ENCODE results near the gene MSH3.
"Not testable (repeated sequence)": the region's sequence is repeated elsewhere in the genome, so short reads cannot be mapped to it uniquely, and the experiment has no call there.

The MSH3 gene

DNA sequence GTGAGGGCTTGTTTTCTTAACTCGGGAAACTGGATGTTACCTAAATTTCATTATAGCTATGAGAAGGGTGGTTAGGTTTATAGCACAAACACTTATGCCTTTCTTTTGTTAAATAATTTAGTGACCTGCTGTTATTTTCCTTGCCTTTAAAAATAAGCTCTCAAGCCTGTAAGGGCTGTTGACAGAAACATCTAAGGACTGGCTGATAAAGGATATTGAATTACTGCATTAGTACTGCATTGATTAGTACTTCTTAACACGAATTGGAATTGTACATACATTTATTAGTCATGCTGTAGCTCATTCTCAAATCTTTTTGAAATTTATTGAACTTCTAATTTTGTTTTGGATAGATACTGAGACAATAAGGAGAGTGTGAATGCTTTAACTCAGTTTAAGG lies 85.4 kb downstream of the MSH3 start:
- Mint-ChIP-seq H3K27me3 (no peaks in the 10 kb centered on the region), H3K4me1 (peaks cover 12% of the 10 kb centered on the region), H3K27ac (no peak overlapping the region), H3K9me3 (no peaks in the 10 kb centered on the region), H3K4me3 (no peak overlapping the region), H3K36me3 (peaks cover 47% of the 10 kb centered on the region)
- DNase-seq = no peak
- CTCF ChIA-PET = interaction anchor here (0.7 to 1.2 kb wide), 2 partner anchors 119 to 196 kb away, joined by 3 read pairs; no protein-coding TSS in a partner anchor

DNA sequence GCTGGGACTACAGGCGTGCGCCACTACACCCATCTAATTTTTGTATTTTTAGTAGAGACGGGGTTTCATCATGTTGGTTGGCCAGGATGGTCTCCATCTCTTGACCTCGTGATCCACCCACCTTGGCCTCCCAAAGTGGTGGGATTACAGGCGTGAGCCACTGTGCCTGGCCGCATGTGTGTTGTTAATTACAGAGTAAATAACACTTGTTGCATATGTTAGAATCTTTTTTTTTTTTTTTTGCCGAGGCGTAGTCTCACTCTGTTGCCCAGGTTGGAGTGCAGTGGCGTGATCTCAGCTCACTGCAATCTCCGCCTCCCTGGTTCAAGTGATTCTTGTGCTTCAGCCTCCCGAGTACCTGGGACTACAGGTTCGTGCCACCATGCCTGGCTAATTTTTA lies 86.0 kb downstream of the MSH3 start:
- H3K27ac Mint-ChIP-seq, H3K4me3 Mint-ChIP-seq, DNase-seq, H3K9me3 Mint-ChIP-seq, H3K27me3 Mint-ChIP-seq, CTCF ChIA-PET: not testable (repeated sequence)
- peaks cover 12% of the 10 kb centered on the region for H3K4me1 Mint-ChIP-seq
- peaks cover 51% of the 10 kb centered on the region for H3K36me3 Mint-ChIP-seq

DNA sequence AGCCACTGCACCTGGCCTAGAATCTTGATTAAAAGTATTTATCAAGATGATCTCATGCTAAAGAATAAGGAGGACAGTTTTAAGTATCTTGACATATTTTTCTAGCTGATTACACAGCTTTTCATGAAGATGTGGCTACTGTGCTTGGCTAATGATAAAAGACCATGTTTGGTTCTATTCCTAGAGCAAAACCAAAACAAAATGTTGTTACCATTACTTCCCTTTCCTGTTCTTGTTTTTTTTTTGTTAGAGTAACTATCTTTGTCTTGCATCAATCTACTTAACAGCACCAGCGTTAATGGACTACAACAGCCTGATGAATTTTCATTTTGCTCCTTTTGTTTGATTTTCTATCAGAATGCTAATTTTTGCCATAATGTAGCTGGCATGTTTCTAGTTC lies 86.5 kb downstream of the MSH3 start:
- Mint-ChIP-seq H3K9me3 (no peaks in the 10 kb centered on the region), H3K27ac (peak overlapping the region; percentile 19), H3K27me3 (no peaks in the 10 kb centered on the region), H3K36me3 (peaks cover 54% of the 10 kb centered on the region), H3K4me1 (peaks cover 12% of the 10 kb centered on the region), H3K4me3 (no peak overlapping the region)
- CTCF ChIA-PET = no interaction called here
- no peak for DNase-seq

DNA sequence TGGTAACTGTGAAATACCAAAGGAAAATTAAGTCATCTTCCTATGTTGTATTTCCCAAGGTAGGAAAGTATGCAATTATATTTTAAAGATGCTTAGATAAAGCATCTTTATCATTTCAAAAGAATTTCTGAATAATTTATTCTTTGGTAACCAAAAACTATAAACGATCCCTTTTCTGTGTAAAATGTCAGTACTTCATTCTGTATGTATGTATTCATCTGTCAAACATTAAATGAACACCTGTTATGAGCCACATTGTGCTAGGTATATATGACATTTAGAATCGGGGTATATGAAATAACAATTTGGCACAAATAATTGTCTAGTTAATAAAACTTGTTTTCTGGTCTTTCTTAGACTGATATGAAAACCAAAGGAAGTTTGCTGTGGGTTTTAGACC lies 89.7 kb downstream of the MSH3 start:
- H3K4me3 Mint-ChIP-seq = no peak overlapping the region
- CTCF ChIA-PET = no interaction called here
- no peaks in the 10 kb centered on the region for H3K27me3 Mint-ChIP-seq
- no peaks in the 10 kb centered on the region for H3K9me3 Mint-ChIP-seq
- peaks cover 67% of the 10 kb centered on the region for H3K36me3 Mint-ChIP-seq
- no peak overlapping the region for H3K27ac Mint-ChIP-seq
- peaks cover 12% of the 10 kb centered on the region for H3K4me1 Mint-ChIP-seq
- DNase-seq = no peak

DNA sequence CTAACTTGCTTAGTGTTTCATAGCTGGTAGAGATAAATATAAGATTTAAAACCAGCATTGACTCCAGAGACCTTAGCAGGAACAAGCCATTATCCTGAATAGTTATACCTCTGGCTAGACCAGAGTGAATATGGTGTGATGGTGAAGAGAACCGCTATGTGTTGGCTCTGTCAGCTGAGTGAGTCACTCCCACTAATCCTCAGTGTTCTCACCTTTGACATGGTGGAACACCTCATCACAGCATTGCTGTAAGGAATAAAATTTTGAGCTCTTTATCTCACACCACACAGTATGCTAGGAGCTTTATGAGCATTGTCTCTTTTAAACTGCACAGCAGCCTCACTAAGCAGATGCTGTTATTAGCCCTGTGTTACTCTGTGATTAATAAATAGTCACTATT lies 91.0 kb downstream of the MSH3 start:
- Mint-ChIP-seq H3K36me3 (peaks cover 64% of the 10 kb centered on the region), H3K4me1 (peaks cover 11% of the 10 kb centered on the region), H3K27ac (no peak overlapping the region), H3K9me3 (no peaks in the 10 kb centered on the region), H3K27me3 (no peaks in the 10 kb centered on the region), H3K4me3 (no peak overlapping the region)
- CTCF ChIA-PET = no interaction called here
- DNase-seq = no peak

DNA sequence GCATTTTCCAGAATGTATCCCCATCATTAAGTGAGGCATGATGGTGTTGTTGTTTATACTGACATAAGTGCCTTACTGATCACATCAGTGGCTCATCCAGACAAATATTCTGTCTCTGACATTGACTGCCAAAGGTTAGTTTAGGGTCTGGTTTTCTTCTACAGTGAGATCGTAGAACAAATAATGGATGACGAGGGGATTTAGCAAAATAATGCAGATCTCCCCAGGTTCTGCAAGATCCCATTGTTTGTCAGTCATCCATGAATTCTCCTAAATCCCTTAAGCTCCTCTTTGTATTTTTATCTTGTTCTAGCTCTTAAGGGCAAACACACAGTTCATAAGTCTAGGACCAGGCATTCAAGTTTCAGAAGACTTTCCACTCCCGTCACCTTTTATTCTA lies 93.5 kb downstream of the MSH3 start:
- no peak for DNase-seq
- Mint-ChIP-seq H3K4me1 (peaks cover 2% of the 10 kb centered on the region), H3K27me3 (no peaks in the 10 kb centered on the region), H3K4me3 (no peak overlapping the region), H3K9me3 (peaks cover 2% of the 10 kb centered on the region), H3K27ac (no peak overlapping the region), H3K36me3 (peaks cover 72% of the 10 kb centered on the region)
- CTCF ChIA-PET = no interaction called here

DNA sequence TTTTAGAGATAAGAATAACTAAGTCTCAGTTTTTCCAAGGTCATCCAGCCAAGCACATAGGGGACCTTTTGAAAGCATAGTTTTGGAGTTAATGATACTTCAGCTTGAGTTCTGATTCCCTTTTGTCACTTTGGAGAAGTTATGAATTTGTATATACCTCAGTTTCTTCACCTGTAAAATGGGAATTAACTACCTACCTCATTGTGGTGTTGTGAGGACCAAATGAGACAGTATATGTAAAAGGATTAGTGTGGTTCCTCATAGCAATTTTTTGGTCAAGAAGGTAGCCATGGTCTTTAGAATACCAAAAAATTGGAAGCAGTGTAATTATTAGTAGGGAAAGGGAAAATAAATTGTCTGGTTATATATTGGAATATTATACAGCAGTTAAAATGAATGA lies 98.0 kb downstream of the MSH3 start:
- DNase-seq = no peak
- Mint-ChIP-seq H3K36me3 (peaks cover 51% of the 10 kb centered on the region), H3K27ac (no peak overlapping the region), H3K9me3 (peaks cover 2% of the 10 kb centered on the region), H3K4me1 (peaks cover 44% of the 10 kb centered on the region), H3K4me3 (no peak overlapping the region), H3K27me3 (no peaks in the 10 kb centered on the region)
- CTCF ChIA-PET = interaction anchor here (0.6 kb wide), 1 partner anchor 544 kb away, joined by 3 read pairs; no protein-coding TSS in a partner anchor

DNA sequence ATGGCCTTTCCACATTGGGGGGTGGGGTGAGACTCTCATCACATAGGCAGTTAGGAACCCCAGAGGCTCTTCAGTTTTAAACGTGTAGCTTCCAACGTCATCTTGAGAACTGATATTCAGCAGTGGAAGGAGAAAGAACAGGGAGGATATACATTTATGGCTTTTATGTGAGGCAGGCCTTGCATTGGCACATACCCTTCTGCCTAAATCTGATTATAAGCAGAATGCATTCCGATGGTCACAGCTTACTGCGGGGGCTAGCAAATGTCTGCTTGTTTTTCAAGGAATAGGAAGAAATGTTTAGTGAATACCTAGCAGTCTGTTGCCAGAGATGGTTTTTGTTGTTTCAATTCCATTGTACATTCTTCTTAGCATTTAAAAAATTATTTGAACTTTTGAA lies 99.3 kb downstream of the MSH3 start:
- H3K4me3 Mint-ChIP-seq = no peak overlapping the region
- CTCF ChIA-PET = no interaction called here
- H3K9me3 Mint-ChIP-seq = peaks cover 5% of the 10 kb centered on the region
- peaks cover 55% of the 10 kb centered on the region for H3K36me3 Mint-ChIP-seq
- peaks cover 53% of the 10 kb centered on the region for H3K4me1 Mint-ChIP-seq
- no peaks in the 10 kb centered on the region for H3K27me3 Mint-ChIP-seq
- DNase-seq = no peak
- no peak overlapping the region for H3K27ac Mint-ChIP-seq

DNA sequence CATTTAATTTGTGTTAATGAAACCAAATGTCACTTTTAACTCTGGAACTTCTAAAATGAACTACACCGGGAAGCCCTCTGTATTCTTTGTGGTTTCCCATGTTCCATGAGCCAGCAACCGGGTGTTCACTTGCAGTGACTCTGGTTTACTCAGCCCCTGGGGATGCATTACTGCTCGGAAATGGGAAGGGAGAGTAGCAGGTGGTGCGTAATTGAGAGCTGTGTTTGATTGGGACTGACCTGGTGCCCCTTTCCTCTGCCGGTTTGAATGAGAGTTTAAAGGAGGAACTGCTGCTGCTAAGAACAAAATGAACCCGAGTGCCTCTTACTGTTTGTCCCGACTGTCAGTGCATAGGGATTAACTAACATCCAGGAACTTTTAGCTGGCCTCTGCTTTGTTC lies 100.4 kb downstream of the MSH3 start:
- H3K27me3 Mint-ChIP-seq = no peaks in the 10 kb centered on the region
- DNase-seq = peak; percentile 23
- peak overlapping the region; percentile 34 for H3K4me3 Mint-ChIP-seq
- peaks cover 8% of the 10 kb centered on the region for H3K9me3 Mint-ChIP-seq
- peak overlapping the region; percentile 50 for H3K27ac Mint-ChIP-seq
- CTCF ChIA-PET = interaction anchor here (3.3 kb wide), 1 partner anchor 353 kb away, joined by 25 read pairs; no protein-coding TSS in a partner anchor
- H3K4me1 Mint-ChIP-seq = peaks cover 63% of the 10 kb centered on the region
- H3K36me3 Mint-ChIP-seq = peaks cover 61% of the 10 kb centered on the region

DNA sequence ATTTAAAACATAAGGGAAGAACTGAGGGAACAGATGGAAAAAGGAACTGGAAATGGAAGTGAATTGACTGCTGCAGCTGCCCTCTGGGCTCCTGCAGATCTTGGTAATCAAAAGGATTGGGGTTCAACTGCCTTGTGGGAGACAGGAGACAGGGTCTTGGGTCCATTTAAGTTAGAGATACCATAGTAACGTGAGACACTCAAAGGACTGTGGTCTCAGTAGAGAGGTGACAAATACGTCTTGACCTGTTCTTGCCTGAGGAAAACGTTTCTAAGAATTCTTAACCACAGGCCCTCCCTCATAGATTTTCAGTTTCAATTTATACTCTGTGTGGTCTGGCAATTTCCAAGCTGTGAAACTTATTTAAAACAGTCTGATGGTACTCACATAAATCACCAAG lies 101.2 kb downstream of the MSH3 start:
- H3K27ac Mint-ChIP-seq = peak overlapping the region; percentile 93
- CTCF ChIA-PET = interaction anchor here (1.0 to 3.3 kb wide), 4 partner anchors 41 to 352 kb away, joined by 5 to 25 read pairs (median 6); no protein-coding TSS in a partner anchor
- H3K36me3 Mint-ChIP-seq = peaks cover 63% of the 10 kb centered on the region
- DNase-seq = peak; percentile 27
- no peaks in the 10 kb centered on the region for H3K27me3 Mint-ChIP-seq
- H3K4me1 Mint-ChIP-seq = peaks cover 68% of the 10 kb centered on the region
- peaks cover 8% of the 10 kb centered on the region for H3K9me3 Mint-ChIP-seq
- H3K4me3 Mint-ChIP-seq = peak overlapping the region; percentile 34

DNA sequence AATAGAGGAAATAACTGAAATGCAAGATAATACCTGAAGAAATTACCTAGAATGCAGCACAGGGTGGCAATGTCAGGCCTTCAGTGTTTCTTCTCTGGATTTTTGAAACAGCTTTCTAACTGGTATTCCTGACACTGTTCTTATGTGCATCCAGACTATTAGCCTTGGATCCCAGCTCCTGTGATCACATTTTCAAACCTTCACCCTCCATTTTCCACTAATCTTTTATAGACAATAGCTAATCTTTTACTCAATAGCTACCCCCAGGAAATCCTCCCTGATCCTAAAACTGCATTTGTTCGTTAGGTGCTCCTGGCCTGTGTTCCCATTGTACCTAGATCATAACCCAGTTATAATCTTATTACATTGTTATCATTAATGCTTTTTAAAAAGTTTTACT lies 101.8 kb downstream of the MSH3 start:
- CTCF ChIA-PET = interaction anchor here (1.0 to 3.3 kb wide), 5 partner anchors 42 to 409 kb away, joined by 5 to 25 read pairs (median 5); no protein-coding TSS in a partner anchor
- Mint-ChIP-seq H3K4me3 (peak overlapping the region; percentile 34), H3K4me1 (peaks cover 73% of the 10 kb centered on the region), H3K27ac (peak overlapping the region; percentile 93), H3K27me3 (no peaks in the 10 kb centered on the region), H3K36me3 (peaks cover 60% of the 10 kb centered on the region), H3K9me3 (peaks cover 8% of the 10 kb centered on the region)
- DNase-seq = no peak

DNA sequence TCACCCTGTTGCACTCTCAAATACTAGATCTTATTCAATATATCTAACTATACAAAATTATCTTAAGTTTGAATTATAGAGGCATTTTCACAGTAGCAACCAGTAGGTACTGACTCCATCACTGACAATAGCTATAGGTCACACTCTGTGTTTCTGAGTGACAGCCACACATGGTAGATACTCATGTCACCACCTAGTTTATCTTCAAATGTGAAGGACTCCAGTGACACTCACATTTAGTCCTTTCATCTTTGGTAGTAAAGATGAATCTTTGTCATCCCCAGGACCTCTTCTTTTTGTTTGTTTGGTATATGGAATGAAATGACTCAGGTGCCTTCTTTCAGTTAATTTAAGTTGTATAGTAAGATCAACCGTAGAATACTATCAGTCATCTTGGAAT lies 102.8 kb downstream of the MSH3 start:
- CTCF ChIA-PET = interaction anchor here (1.2 to 3.3 kb wide), 2 partner anchors 351 to 408 kb away, joined by 5 to 25 read pairs; no protein-coding TSS in a partner anchor
- DNase-seq = no peak
- Mint-ChIP-seq H3K27ac (no peak overlapping the region), H3K9me3 (peaks cover 8% of the 10 kb centered on the region), H3K4me1 (peaks cover 77% of the 10 kb centered on the region), H3K36me3 (peaks cover 52% of the 10 kb centered on the region), H3K4me3 (no peak overlapping the region), H3K27me3 (no peaks in the 10 kb centered on the region)

DNA sequence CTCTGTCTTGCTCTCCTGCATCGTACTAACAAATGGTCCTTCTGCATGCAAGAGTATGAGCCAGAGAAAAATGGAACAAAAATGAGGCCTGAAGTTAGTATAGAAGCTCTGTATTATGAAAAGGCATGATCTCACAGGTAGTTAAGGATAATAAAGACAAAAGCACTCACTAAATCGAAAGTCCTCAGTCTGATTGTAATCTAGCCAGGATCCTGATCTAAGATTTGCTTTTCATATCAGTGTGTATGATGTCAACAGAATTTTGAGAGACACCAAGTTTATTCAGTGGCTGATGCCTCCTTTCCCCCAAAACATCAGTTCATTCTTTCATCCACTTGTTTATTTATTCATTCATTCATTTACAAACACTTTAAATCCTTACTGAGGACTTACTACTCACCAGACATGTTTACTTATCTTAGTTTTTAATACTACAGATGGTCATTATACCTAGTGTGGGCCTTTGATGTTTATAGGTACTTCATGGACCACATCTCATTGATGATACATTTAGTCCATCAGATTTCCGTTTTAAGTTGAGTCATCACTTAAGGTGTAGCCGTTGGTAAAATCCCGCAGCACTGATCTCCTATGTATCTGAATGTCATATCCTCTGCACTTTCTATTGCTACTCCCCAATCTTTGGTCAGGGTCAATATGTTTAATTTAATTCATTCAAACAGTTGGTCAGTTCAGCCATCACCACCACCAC lies 105.6 kb downstream of the MSH3 start:
- Mint-ChIP-seq H3K27me3 (no peaks in the 10 kb centered on the region), H3K27ac (no peak overlapping the region), H3K9me3 (peaks cover 6% of the 10 kb centered on the region), H3K4me1 (peaks cover 62% of the 10 kb centered on the region), H3K36me3 (peaks cover 53% of the 10 kb centered on the region), H3K4me3 (no peak overlapping the region)
- CTCF ChIA-PET = no interaction called here
- DNase-seq = no peak

DNA sequence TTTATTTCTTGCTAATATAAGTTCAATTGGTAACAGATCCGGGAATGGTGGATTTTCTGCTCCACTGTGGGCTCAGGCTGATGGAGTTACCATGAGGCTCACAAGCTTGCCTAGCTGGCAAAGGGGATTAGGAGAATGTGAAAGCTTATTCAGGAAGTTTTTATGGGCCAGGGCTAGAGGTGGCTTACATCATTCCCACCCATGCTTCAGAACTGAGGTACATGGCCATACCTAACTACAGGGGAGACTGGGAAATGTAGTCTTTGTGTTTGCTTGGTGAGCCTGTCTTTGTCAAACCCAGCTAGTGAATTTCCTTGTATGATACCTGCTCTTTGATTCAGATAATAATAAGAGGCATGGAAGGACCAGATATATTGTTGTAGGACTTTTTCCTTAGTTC lies 106.2 kb downstream of the MSH3 start:
- Mint-ChIP-seq H3K4me3 (no peak overlapping the region), H3K9me3 (peaks cover 6% of the 10 kb centered on the region), H3K4me1 (peaks cover 55% of the 10 kb centered on the region), H3K27me3 (no peaks in the 10 kb centered on the region), H3K27ac (no peak overlapping the region), H3K36me3 (peaks cover 54% of the 10 kb centered on the region)
- CTCF ChIA-PET = no interaction called here
- DNase-seq = no peak

DNA sequence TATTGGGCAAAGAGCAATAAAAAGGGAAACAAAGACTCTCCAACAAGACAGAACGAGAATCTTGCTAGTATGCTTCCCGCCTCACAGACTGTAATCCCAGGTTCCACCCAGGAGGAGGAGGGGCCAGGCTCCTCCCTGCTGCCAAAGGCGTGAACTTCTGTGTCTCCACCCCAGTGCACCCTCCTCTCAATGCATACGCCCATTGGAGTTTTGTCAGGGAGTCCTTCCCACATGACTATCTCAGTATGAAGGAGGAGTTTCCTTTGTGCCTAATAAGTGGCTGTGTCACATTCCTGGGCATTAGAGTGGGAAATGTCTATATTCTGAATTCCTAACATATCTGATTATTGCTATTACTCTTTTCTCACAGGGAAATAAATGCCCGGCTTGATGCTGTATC lies 106.7 kb downstream of the MSH3 start:
- H3K4me1 Mint-ChIP-seq = peaks cover 50% of the 10 kb centered on the region
- no peak overlapping the region for H3K27ac Mint-ChIP-seq
- CTCF ChIA-PET = no interaction called here
- H3K9me3 Mint-ChIP-seq = peaks cover 6% of the 10 kb centered on the region
- H3K36me3 Mint-ChIP-seq = peaks cover 54% of the 10 kb centered on the region
- H3K27me3 Mint-ChIP-seq = no peaks in the 10 kb centered on the region
- DNase-seq = no peak
- no peak overlapping the region for H3K4me3 Mint-ChIP-seq

All from activated naive CD4-positive, alpha-beta T cell treated with anti-CD3 and anti-CD28 coated beads, Interleukin-2, amount 10 ng/mL, durations not matched to agents 7 days and 5 days (primary cell).